Measurements from ENCODE around the gene PIRT.
"Not testable (repeated sequence)": the region's sequence is repeated elsewhere in the genome, so short reads cannot be mapped to it uniquely, and the experiment has no call there.

PIRT gene

GRCh38 chr17:10870336-10871050, 32.6 kb upstream of the PIRT start:
- ATAC-seq = no peak
- TF ChIP-seq ZFP30 (CRISPR knock-in tag; IDR thresholded peaks at IDR 0.05) (no peak), ZC3H10 (CRISPR knock-in tag; IDR thresholded peaks at IDR 0.05) (no peak), TOX (CRISPR knock-in tag; IDR thresholded peaks at IDR 0.05; ENCODE audit: borderline replicate concordance) (no peak), ZNF565 (CRISPR knock-in tag; conservative IDR thresholded peaks at IDR 0.05; ENCODE audit: low read depth) (no peak), PATZ1 (CRISPR knock-in tag; IDR thresholded peaks at IDR 0.05; ENCODE audit: borderline replicate concordance) (no peak), PPARA (CRISPR knock-in tag; IDR thresholded peaks at IDR 0.05; ENCODE audit: borderline replicate concordance) (no peak), BACH2 (CRISPR knock-in tag; IDR thresholded peaks at IDR 0.05; ENCODE audit: borderline replicate concordance) (no peak), POU6F1 (CRISPR knock-in tag; IDR thresholded peaks at IDR 0.05; ENCODE audit: borderline replicate concordance, low read depth) (no peak), OSR1 (CRISPR knock-in tag; IDR thresholded peaks at IDR 0.05) (no peak), ARNTL (CRISPR knock-in tag; IDR thresholded peaks at IDR 0.05; ENCODE audit: borderline replicate concordance, low read depth) (no peak), ZFP3 (CRISPR knock-in tag; IDR thresholded peaks at IDR 0.05) (no peak), CREB5 (CRISPR knock-in tag; IDR thresholded peaks at IDR 0.05; ENCODE audit: low read depth) (no peak), ISL1 (CRISPR knock-in tag; IDR thresholded peaks at IDR 0.05) (no peak), ZNF70 (CRISPR knock-in tag; IDR thresholded peaks at IDR 0.05) (no peak), TCF4 (CRISPR knock-in tag; IDR thresholded peaks at IDR 0.05; ENCODE audit: borderline replicate concordance) (no peak), RARB (CRISPR knock-in tag; IDR thresholded peaks at IDR 0.05) (no peak), ESRRG (CRISPR knock-in tag; IDR thresholded peaks at IDR 0.05) (no peak), TSHZ2 (CRISPR knock-in tag; IDR thresholded peaks at IDR 0.05) (no peak)

GRCh38 chr17:10868744-10869143, 30.9 kb upstream of the PIRT start:
- ATAC-seq = not testable (repeated sequence)

GRCh38 chr17:10859051-10859450, 21.2 kb upstream of the PIRT start:
- no peak for TF ChIP-seq TSHZ2 (CRISPR knock-in tag; IDR thresholded peaks at IDR 0.05)
- no peak for TF ChIP-seq RARB (CRISPR knock-in tag; IDR thresholded peaks at IDR 0.05)
- TF ChIP-seq ISL1 (CRISPR knock-in tag; IDR thresholded peaks at IDR 0.05) = no peak
- TF ChIP-seq ZNF8 (CRISPR knock-in tag; IDR thresholded peaks at IDR 0.05) = no peak
- no peak for TF ChIP-seq OSR1 (CRISPR knock-in tag; IDR thresholded peaks at IDR 0.05)
- no peak for TF ChIP-seq PATZ1 (CRISPR knock-in tag; IDR thresholded peaks at IDR 0.05; ENCODE audit: borderline replicate concordance)
- TF ChIP-seq SNAI2 (CRISPR knock-in tag; IDR thresholded peaks at IDR 0.05) = no peak
- no peak for TF ChIP-seq ZC3H10 (CRISPR knock-in tag; IDR thresholded peaks at IDR 0.05)
- TF ChIP-seq ZNF70 (CRISPR knock-in tag; IDR thresholded peaks at IDR 0.05) = no peak
- no peak for TF ChIP-seq CSRNP3 (CRISPR knock-in tag; IDR thresholded peaks at IDR 0.05)
- no peak for TF ChIP-seq GLIS3 (CRISPR knock-in tag; IDR thresholded peaks at IDR 0.05)
- TF ChIP-seq ZFP30 (CRISPR knock-in tag; IDR thresholded peaks at IDR 0.05) = no peak
- no peak for ATAC-seq
